Memory B cell (primary cell): ENCODE data around the gene IL17F.
"Not testable (repeated sequence)": the region's sequence is repeated elsewhere in the genome, so short reads cannot be mapped to it uniquely, and the experiment has no call there.

ENCODE experiments used
- ATAC-seq: fragments of 150-1000 bp; cut with Tn5 transposase; 2 replicates; pipeline ENCODE4 v1.10.0; 2021; ENCODE audit warnings: low read depth, mild to moderate bottlenecking, moderate library complexity
- DNase-seq, 2 donors: peaks; one replicate each; pipeline ENCODE4 v3.0.0; 2022; ENCODE audit warnings: low spot score in 2 of 2
- H3K27ac Mint-ChIP-seq: one replicate; pipeline ENCODE4 v1.8.0; 2022; ENCODE audit warnings: mild to moderate bottlenecking, moderate library complexity, mixed read lengths
- H3K27me3 Mint-ChIP-seq: one replicate; pipeline ENCODE4 v1.8.0; 2022; ENCODE audit warnings: mixed read lengths
- H3K36me3 Mint-ChIP-seq: one replicate; pipeline ENCODE4 v1.8.0; 2022; ENCODE audit warnings: mild to moderate bottlenecking, mixed read lengths
- H3K4me1 Mint-ChIP-seq: one replicate; pipeline ENCODE4 v1.8.0; 2022; ENCODE audit warnings: mixed read lengths
- H3K4me3 Mint-ChIP-seq: one replicate; pipeline ENCODE4 v1.8.0; 2022; ENCODE audit warnings: mild to moderate bottlenecking, moderate library complexity, mixed read lengths
- H3K9me3 Mint-ChIP-seq: one replicate; pipeline ENCODE4 v1.8.0; 2022; ENCODE audit warnings: mixed read lengths

Gene IL17F

DNA sequence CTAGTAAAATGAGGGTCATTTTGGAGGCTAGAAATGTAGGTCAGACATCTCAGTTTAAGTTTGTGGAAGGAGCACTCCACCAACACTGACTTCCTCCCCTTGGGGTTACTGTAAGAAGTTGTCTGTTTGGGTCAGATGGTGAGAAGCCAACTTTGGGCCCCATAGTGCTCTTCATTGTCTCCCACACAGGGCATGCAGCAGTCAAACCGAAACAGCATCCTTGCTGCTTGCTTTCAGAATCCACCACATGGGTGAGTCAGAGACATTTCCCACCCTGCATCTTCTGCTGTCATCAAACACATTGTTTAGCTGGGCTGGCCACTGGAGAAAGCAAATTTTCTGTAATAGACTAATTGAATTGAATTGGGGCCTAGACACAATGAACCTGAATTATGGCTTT, 16.8 kb downstream of the IL17F start:
- Mint-ChIP-seq H3K36me3 (no peaks in the 10 kb centered on the region), H3K27ac (no peak overlapping the region), H3K4me3 (no peak overlapping the region), H3K27me3 (peaks cover 6% of the 10 kb centered on the region), H3K9me3 (no peaks in the 10 kb centered on the region), H3K4me1 (no peaks in the 10 kb centered on the region)
- DNase-seq (no peak), ATAC-seq (no peak)

DNA sequence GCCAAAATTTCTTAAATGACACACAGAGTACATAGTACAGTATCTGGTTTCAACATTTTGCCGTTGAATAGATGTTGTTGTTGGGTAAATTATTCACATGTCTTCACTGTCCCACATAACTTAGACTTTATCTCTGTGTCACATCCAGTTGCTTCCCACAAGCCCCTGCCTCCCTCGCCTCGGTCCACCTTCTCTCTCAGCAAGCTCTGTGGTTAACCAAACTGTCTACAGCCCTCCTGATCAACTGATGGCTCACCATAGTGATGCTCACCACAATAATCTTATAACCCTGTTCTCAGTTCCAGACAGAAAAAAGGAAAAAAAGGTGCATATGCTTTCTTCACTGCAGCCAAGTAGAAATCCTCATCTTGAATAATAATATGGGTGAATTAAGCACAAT, 23.0 kb downstream of the IL17F start:
- no peak for DNase-seq
- H3K4me3 Mint-ChIP-seq = no peak overlapping the region
- H3K4me1 Mint-ChIP-seq = no peaks in the 10 kb centered on the region
- no peaks in the 10 kb centered on the region for H3K9me3 Mint-ChIP-seq
- no peaks in the 10 kb centered on the region for H3K36me3 Mint-ChIP-seq
- H3K27ac Mint-ChIP-seq = no peak overlapping the region
- H3K27me3 Mint-ChIP-seq = peaks cover 7% of the 10 kb centered on the region
- ATAC-seq = no peak

DNA sequence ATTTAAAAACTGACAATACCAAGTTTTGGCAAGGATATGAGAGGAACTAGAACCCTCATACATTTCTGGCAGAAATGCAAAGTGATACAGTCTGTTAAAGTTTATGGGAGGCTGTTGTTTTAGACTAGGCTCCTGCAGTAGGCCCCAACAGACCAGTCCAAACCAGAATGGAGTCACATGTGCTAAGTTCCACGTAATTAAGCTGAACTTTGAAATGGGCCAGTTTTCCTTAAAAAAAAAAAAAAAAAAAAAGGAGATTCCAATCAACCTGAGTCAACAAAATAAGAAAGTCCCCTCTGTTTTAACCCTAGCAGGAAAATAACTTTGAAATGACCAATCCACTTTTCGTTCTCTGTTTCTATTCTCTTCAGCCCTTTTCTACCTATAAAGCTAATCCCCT, 26.5 kb downstream of the IL17F start:
- no peak overlapping the region for H3K4me3 Mint-ChIP-seq
- H3K27me3 Mint-ChIP-seq = peaks cover 1% of the 10 kb centered on the region
- no peaks in the 10 kb centered on the region for H3K36me3 Mint-ChIP-seq
- H3K9me3 Mint-ChIP-seq = no peaks in the 10 kb centered on the region
- DNase-seq = no peak
- ATAC-seq = no peak
- no peaks in the 10 kb centered on the region for H3K4me1 Mint-ChIP-seq
- H3K27ac Mint-ChIP-seq = no peak overlapping the region

DNA sequence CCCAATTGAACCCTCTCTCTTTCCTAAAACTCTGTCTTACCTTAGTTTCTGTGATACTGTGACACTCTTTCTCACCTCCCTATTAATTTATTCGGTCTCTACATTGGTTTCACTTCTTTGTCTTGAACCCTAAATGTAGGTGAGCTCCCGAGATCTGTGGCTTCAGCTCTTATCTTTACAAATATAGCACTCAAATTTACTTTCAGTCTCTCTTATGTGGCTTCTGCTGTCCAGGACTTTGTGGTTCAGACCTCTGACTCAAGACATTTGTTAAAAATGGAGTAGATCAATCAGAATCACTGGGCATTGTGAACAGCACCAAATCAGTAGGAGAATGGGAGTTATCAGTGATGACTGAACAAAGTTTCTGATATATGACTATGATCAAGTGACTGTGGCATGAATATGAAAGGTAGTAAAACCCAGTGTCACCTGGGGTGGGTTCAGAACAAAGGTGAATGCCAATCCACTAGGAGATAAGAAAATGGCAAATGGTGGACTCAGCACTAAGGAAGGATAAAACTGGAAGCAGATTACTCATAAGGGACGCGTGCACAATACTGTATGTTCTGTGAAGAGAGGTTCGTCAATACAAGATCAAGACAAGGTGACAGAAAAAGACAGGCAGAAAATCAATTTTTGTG, 27.2 kb downstream of the IL17F start:
- Mint-ChIP-seq H3K4me1 (no peaks in the 10 kb centered on the region), H3K27ac (no peak overlapping the region), H3K36me3 (no peaks in the 10 kb centered on the region), H3K4me3 (no peak overlapping the region), H3K9me3 (no peaks in the 10 kb centered on the region), H3K27me3 (peaks cover 3% of the 10 kb centered on the region)
- DNase-seq (no peak), ATAC-seq (no peak)

DNA sequence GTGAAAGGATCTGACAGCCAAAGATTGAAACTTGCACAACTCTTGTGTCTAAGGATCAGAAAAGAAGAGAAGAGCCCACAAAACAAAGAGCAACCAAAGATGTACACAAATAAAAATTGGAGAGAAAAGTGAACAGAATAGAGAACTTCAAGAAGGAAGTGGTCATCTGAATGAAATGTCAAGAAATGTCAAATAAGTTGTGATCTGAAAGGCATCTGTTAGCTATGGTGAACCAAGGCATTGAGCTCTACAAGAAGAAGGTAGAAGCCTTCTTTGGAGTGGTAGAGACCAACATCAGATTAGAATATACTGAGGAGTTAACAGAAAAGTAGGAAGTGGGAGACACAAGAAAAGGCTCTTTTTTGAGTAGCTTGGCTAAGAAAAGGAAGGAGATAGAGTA, 28.5 kb downstream of the IL17F start:
- Mint-ChIP-seq H3K36me3 (no peaks in the 10 kb centered on the region), H3K4me3 (no peak overlapping the region), H3K9me3 (no peaks in the 10 kb centered on the region), H3K27me3 (peaks cover 1% of the 10 kb centered on the region), H3K27ac (no peak overlapping the region), H3K4me1 (no peaks in the 10 kb centered on the region)
- DNase-seq = no peak
- ATAC-seq = no peak

DNA sequence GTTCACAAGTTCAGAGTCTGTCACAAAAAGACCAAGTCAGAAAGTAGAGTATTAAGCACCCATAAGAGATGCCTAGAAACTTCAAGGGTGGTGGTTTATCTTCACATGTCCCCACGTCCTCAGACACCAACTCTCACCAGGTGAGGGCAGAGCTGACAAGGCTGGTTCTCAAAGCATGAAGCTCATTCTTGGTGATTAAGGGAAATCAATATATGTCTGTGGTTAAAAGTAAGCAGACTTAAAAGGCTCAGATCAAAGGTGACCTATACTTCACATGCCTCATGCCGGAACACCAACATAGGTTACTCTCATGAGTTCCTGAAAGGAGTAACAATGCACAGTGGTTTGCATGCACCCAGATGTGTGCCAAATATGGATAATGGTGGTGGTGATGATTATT, 31.2 kb downstream of the IL17F start:
- H3K9me3 Mint-ChIP-seq = no peaks in the 10 kb centered on the region
- no peak for ATAC-seq
- no peaks in the 10 kb centered on the region for H3K4me1 Mint-ChIP-seq
- H3K27ac Mint-ChIP-seq = no peak overlapping the region
- no peak for DNase-seq
- peaks cover 1% of the 10 kb centered on the region for H3K27me3 Mint-ChIP-seq
- H3K4me3 Mint-ChIP-seq = no peak overlapping the region
- H3K36me3 Mint-ChIP-seq = no peaks in the 10 kb centered on the region

DNA sequence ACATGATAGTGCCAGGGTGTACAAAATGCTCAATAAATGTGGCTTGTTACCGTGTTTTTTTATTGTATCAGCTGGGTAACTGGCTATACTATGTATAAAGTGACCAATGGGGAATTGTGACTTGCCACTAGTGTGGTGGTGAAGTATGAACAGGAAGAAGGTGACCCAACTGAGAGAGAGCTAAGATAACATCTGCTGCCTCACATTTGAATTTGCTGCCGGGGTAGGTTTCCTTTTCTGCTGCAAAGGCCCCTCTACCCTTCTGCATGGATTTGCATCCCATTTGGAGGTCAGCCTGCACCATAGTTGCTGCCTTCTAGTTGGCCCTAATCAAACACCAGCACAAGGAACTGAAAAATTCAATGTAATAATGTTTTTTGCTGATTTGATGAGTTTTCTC, 34.1 kb downstream of the IL17F start:
- DNase-seq (no peak), ATAC-seq (no peak)
- H3K4me3 Mint-ChIP-seq = no peak overlapping the region
- H3K27ac Mint-ChIP-seq = no peak overlapping the region
- H3K27me3 Mint-ChIP-seq = peaks cover 1% of the 10 kb centered on the region
- H3K4me1 Mint-ChIP-seq = no peaks in the 10 kb centered on the region
- H3K36me3 Mint-ChIP-seq = no peaks in the 10 kb centered on the region
- H3K9me3 Mint-ChIP-seq = no peaks in the 10 kb centered on the region

DNA sequence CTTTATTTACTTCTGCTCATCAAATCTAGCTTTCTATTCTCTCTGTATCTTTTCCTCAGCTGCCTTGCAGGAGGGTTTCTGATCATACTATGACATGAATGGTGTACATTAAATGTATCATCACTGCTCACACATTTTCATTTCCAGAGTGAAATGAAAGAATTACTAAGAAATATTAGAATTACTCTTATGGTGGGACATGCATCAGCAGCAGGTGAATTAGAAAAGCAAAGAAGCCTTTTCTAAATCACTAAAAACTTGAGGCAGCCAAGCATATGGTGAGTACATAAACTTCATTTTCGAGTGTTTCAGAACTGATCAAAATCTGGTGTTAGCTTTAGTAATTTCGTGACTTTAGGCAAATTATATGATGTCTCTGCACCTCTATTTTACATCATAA, 34.5 kb downstream of the IL17F start:
- Mint-ChIP-seq H3K4me1 (no peaks in the 10 kb centered on the region), H3K9me3 (no peaks in the 10 kb centered on the region)
- no peak for ATAC-seq

DNA sequence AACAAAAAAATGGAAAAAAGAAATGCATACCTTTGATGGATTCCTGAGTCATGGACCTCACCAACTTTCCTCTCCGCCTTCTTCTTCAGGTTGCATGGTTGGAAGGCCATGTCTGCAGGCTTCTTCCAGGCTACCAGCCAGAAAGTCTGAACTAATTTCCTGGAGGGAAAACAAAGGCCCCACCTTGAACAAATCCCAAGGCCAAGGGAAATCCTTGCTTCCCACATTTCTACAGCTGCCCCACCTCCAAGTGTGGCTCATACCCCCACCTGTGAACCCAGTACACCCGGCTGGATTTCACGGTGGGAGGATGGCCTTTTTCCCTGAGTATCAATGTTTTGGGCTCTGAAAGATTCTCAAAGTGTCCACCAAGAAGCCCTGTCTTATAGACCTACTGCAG, 35.7 kb downstream of the IL17F start:
- no peaks in the 10 kb centered on the region for H3K36me3 Mint-ChIP-seq
- no peaks in the 10 kb centered on the region for H3K9me3 Mint-ChIP-seq
- ATAC-seq = no peak
- no peak overlapping the region for H3K4me3 Mint-ChIP-seq
- no peak for DNase-seq
- H3K4me1 Mint-ChIP-seq = no peaks in the 10 kb centered on the region
- H3K27me3 Mint-ChIP-seq = peaks cover 1% of the 10 kb centered on the region
- no peak overlapping the region for H3K27ac Mint-ChIP-seq

More for the DNA sequence above, 34.5 kb downstream of the IL17F start:
- no peaks in the 10 kb centered on the region for H3K36me3 Mint-ChIP-seq
- H3K4me3 Mint-ChIP-seq = no peak overlapping the region
- H3K27me3 Mint-ChIP-seq = peaks cover 1% of the 10 kb centered on the region
- H3K27ac Mint-ChIP-seq = no peak overlapping the region
- DNase-seq = no peak

DNA sequence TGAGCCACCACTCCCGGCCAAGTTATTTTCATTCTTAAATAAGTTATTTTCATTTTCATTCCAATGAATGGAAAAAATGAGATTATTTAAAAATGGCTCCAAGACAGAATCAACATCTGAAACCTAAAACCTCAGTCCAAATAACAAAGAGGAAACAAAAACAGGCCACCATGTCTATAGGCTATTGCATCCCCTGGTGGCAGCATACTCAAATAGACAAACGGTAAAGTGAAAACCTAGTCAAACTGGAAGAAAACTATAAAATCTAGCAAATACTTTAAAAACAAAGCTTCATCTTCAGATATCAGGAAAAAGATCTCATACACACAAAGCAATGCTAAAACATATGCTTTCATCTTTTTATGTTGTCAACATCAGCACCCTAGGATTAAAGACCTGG, 37.2 kb downstream of the IL17F start:
- Mint-ChIP-seq H3K4me3 (no peak overlapping the region), H3K9me3 (peaks cover 1% of the 10 kb centered on the region), H3K4me1 (no peaks in the 10 kb centered on the region), H3K36me3 (no peaks in the 10 kb centered on the region), H3K27me3 (no peaks in the 10 kb centered on the region), H3K27ac (no peak overlapping the region)
- no peak for DNase-seq
- no peak for ATAC-seq

DNA sequence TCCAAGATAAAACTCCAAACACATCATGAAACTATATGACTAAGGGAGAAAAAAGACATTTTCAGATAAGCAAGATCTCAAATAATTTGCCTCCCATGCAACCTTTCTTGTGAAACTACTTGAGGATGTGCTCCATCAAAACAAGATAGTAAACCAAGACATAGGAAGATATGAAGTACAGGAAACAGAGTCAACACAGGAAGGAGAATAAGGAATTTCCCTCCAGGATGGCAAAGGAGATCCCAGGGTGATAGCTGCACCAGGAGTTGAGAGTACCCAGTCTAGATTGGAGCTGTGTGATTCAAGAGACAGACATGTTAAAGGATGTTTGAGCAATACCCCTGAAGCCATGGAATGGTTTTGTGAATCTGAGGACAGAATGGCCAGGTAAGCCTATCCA, 42.8 kb downstream of the IL17F start:
- H3K9me3 Mint-ChIP-seq = peaks cover 13% of the 10 kb centered on the region
- H3K4me1 Mint-ChIP-seq = no peaks in the 10 kb centered on the region
- DNase-seq = no peak
- no peak for ATAC-seq
- H3K36me3 Mint-ChIP-seq = no peaks in the 10 kb centered on the region
- no peak overlapping the region for H3K27ac Mint-ChIP-seq
- H3K27me3 Mint-ChIP-seq = no peaks in the 10 kb centered on the region
- H3K4me3 Mint-ChIP-seq = no peak overlapping the region

DNA sequence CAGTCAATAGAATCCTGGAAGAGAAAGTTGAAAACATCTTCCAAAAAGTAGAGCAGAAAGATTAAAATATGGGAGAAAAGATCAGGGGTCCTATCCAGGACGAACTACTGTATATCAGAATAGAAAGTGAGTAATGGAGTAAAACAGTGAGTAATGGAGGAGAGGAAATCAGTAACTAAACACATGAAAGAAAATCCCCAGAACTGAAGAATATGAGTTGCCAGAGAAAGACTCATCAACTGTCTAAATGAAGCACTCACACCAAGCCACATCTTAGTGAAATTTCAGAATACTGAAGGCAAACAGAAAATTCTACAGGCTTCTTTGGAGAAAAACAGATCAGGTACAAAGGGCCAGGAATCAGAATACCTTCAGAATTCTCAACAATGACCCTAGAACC, 43.3 kb downstream of the IL17F start:
- H3K4me1 Mint-ChIP-seq = no peaks in the 10 kb centered on the region
- H3K4me3 Mint-ChIP-seq = no peak overlapping the region
- peaks cover 13% of the 10 kb centered on the region for H3K9me3 Mint-ChIP-seq
- DNase-seq (no peak), ATAC-seq (no peak)
- H3K27me3 Mint-ChIP-seq = no peaks in the 10 kb centered on the region
- no peak overlapping the region for H3K27ac Mint-ChIP-seq
- H3K36me3 Mint-ChIP-seq = no peaks in the 10 kb centered on the region

DNA sequence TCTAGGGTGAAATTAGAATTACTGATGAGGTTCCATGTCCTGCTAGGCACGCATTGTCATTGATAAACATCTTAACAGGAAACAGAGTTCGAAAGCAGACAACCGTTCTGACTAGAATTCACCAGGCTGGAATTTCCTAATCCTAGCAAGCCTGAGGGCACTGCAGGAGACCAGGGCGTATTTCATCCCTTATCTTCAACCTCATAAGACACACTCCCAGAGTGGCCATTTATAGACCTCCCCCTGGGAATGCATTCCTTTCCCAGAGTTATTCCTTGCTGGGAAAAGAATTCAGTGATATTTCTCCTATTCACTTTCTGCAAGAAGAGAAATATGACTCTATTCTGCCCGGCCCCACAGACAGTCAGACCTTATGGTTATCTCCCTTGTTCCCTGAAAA, 44.2 kb downstream of the IL17F start:
- not testable (repeated sequence) for H3K4me3 Mint-ChIP-seq, H3K4me1 Mint-ChIP-seq, ATAC-seq, DNase-seq, H3K27ac Mint-ChIP-seq, H3K27me3 Mint-ChIP-seq, H3K36me3 Mint-ChIP-seq
- H3K9me3 Mint-ChIP-seq = peaks cover 13% of the 10 kb centered on the region

DNA sequence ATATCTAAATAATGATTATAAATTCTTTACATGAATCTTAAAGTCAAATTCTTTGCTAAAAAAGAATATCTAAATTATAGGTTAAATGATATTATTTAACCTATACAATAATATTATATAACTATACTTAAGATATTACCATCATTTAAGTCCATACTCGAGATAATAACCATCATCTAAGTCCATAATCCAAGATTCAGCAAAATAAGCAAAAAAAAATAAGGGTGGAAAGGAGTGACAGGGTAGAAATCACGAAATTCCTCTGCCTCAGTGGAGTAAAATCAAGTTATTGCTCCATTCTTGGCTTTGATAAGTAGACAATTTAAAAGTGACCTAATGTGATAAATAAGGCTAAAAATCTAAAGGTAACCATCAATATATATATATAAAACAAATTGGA, 48.4 kb downstream of the IL17F start:
- Mint-ChIP-seq H3K4me3 (no peak overlapping the region), H3K27ac (no peak overlapping the region), H3K27me3 (peaks cover 18% of the 10 kb centered on the region), H3K4me1 (no peaks in the 10 kb centered on the region), H3K36me3 (no peaks in the 10 kb centered on the region), H3K9me3 (peaks cover 10% of the 10 kb centered on the region)
- ATAC-seq = no peak
- no peak for DNase-seq

DNA sequence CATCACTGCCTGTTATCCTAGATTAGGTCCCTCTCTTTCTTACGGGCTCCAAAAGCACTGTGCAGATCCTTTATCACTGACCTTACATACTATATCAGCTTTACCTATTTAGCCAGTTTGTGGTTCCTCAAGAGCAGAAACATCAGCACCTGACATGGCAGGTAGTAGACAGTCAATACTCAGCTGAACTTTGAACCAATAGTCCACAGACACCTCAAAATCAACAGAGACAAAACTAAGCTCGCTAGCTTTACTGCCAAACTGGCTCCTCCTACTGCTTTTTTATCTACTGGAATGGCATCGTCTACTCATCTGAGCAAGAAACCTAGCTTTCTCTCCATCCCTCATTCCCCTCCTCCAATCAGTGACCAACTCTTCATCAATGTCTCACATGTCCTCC, 52.5 kb downstream of the IL17F start:
- H3K4me3 Mint-ChIP-seq = no peak overlapping the region
- H3K36me3 Mint-ChIP-seq = no peaks in the 10 kb centered on the region
- no peak for ATAC-seq
- no peak for DNase-seq
- no peaks in the 10 kb centered on the region for H3K4me1 Mint-ChIP-seq
- no peak overlapping the region for H3K27ac Mint-ChIP-seq
- H3K27me3 Mint-ChIP-seq = peaks cover 23% of the 10 kb centered on the region
- H3K9me3 Mint-ChIP-seq = no peaks in the 10 kb centered on the region
